HG03159 (cell line): ENCODE measurements around the gene SAP30BP.
"Not testable (repeated sequence)": the region's sequence is repeated elsewhere in the genome, so short reads cannot be mapped to it uniquely, and the experiment has no call there.

Source experiments
- ATAC-seq: cut with Tn5 transposase; IDR thresholded peaks from one replicate; pipeline ENCODE4 v1.9.1; 2021; ENCODE audit warnings: mild to moderate bottlenecking, moderate library complexity; ENCODE audit not compliant: unreplicated experiment

The SAP30BP gene

DNA sequence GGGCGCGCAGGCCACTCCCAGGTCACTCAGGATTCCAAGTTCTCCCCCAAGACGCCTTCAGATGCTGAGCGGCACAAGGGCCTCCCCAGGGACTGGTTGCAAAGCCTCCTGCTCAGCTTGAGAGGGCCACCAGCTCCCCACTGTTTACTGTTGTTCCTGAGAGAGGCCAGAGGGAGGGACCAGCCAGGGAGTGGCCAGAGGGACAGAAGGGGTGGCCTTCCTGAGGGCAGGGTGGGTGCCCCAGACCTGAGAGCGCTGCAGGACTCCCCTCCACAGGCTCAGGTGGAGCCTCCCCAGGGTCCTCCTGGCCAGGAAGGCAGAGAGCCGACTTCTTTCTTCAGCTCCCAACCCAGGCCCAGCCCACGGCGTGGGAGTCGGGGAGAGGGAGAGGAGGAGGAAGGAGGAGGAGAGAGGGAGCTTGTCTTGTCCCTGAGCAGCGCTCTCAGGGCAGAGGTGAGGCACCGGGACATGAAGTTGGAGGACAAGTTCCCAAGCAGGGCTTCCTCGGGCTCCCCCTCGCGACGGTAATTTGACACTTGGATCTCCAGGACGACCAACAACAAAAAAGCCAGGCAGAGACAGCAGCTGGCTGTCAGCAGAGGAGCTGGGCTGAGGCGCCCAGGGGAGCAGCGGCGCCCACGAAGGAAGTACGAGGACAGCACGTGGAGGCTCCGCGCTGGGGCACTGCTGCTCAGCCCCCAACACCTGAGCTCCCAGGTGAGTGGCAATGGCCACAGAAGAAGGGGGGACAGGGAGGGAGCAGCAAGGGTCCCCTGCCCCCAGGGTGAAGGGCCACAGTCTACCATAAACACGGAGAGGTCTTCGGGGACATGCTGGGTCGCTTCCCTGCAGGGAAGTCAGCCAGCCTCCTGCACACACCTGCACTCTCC is 33.4 kb upstream of the SAP30BP start:
- no peak for ATAC-seq

DNA sequence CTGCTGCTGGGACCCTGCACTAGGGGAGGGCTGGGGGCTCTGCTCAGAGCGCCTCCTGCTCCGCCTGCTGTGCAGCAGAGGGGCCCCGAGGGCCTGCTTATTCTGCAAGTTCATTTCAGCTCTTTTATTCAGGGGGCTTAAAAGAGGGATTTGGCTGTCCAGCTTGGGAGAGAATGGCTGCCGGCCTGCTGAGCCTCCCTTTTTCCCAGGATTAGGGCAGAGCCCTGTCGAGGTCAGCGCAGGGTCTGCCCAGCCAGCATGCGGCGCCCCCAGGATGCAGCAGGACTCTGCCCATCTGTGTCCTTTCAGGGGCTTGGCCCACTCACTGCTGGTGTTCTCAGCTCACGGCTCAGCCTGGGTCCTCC is 32.8 kb upstream of the SAP30BP start:
- ATAC-seq, result no peak

DNA sequence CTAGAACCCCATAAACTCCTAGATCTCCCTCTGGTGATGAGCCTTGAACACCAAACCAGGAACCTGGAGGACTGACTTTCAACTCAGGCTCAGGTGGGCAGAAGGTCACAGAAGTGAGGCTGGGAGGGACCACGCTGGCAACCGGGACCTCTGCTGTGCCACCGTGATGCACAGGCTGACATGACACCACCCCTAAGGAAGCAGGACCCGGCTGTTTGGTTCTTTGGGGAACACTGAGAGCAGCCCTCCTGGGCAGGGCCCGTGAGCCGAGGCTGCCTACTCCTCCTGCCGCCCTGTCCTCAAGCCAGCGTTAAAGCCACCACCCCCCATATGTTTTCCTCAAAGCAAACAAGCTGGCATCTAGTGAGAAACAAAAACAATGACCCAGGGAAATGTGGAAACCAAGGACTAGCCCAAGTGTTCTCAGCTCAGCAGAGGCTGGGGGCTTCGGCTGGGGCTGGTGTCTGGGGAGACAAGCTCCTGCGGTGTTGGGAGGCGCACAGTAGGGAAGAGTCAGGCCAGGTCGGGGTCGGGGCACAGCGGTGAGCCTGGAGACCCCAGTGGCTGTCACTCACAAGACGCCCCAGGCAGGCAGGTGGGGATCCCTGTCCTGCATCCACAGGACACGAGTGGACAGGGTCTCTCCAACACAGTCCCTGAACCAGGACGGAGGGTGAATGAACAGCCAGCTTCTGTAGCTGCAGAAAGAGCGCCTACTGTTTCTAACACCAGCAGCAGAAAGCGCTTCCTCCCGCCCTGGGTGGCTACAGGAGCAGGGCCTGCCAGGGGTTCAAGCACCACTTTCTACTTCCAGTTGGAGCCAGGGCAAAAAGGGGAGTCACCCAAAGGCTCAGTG is 32.2 kb upstream of the SAP30BP start:
- no peak for ATAC-seq

DNA sequence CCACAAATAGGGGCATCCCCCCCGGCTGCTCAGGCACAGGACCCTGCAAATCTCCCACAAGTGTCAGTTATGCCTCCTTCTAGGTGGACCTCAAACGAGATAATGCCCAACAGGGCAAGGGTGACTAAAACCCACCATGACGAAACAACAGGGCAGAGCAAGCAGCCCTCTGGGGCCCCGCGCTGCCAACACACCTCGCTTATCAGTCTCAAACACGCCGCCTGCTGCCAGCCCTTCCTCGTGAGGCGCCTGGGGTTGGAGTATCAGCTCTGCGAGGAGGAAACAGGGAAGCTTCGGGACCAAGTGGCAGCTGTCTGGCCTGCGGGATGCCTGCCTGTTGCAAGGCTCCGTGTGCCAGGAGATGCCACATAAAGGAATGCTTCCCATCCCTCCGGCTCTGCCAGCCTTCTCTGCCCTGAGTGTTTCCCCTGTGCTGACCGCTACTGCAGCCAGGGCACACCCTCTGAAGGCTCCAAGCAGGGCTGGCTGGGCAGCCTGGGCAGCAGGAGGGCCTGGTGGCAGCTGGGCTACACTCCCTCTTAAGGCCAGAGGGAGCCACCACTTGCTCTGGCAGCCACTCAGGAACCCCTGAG is 31.4 kb upstream of the SAP30BP start:
- ATAC-seq, result no peak

DNA sequence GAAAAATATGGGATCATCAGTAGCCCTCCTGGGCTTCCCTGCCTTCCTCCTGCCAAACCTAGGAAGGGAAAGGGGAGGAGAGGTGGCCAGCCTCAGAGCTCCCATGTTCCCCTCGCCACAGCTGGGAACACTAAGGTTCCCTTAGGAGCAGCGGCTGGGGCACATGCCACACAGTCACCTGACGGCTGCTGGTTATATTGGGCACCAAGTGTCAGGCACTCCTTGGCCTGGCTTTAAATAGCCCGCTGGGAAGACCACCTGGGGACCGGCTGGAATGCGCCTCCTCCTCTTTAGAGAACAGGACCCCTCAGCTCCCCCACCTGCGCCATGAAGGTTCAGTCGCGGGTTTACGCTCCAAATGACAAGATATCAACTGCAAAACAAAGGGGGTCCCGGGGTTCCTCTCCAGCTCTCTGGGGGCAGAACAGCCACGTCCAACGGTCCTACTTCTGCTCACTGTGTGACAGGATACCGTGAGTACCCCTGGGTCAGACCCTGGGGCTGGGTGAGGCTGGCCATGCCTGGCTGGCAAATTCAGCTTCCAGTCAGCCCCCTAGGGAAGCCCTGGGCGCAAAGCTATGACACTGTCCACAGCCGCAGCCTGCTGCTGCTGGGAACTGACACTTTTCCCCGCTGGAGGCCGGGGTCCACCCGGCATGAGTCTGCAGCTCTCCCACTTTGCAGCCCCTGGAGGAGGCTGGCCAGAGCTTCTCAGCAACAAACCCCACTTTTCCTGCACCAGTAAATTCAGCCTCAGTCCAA is 30.6 kb upstream of the SAP30BP start:
- ATAC-seq, result no peak

DNA sequence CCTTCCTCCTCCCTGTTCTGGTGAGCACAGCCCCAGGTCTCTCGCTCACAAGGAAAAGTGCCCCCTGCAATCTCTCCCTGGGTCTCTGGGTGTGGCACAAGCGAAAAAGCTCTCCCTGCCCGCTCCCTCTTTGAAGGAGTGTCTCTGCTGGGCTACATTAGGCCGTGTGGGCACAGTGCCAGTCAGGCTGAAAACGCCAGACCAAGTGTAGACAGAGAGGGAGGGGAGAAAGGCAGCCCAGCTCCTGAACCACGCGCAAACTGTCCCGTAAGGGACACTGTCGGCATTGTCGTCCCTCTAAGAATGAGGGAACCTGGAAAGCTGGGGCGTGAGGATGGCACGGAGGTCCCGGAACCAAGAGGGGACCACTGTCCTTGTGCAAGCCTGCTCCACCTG is 30.0 kb upstream of the SAP30BP start:
- no peak for ATAC-seq

DNA sequence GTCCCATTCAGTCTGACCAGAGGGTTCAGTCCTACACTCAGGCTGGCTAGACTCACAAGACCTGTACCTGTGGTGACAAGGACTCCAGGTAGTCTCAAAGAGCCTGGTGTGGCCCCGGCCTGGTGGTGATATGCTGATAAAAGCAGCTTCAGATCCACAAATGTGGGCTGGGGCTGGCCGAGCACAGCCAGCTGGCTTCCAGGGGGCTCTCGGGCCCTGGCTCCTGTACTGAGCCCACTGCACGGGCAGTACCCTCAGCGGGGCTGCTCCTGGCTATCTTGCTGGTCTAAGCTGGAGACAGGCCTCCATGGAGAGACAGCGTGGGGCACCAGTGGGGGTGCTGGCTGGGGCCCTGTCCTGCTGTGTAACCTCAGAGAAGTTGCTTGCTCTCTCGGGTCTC is 29.6 kb upstream of the SAP30BP start:
- ATAC-seq, result no peak

DNA sequence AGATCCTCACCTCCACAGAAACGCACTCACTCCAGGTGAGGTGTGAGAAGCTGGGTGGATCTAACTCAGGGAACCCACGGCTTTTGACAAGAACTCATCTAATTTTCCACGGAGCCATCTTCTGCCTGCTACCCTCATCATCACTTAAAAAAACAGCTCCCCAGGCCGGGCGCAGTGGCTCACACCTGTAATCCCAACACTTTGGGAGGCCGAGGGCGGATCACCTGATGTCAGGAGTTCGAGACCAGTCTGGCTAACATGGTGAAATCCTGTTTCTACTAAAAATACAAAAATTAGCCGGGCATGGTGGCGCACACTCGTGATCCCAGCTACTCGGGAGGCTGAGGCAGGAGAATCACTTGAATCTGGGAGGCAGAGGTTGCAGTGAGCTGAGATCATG is 29.1 kb upstream of the SAP30BP start:
- ATAC-seq, result not testable (repeated sequence)

DNA sequence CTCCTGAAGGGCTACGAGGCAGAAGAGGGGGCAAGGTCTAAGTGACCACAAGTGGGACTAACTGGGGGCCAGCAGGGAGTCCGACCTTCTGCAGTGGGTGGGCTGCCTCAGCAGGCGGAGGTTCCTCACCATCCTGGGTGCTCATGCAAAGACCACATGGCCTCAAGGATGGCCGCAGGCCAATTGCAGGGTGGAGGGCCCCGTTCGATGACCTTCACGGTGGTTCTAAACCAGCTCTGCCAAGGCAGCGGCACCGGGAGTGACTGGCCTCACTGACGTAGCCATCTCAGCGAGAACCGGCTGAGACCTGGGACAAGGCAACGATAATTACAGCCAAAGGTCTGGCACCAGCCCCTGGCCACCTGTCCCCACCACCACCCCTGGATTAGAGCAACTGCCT is 28.2 kb upstream of the SAP30BP start:
- ATAC-seq, result no peak

DNA sequence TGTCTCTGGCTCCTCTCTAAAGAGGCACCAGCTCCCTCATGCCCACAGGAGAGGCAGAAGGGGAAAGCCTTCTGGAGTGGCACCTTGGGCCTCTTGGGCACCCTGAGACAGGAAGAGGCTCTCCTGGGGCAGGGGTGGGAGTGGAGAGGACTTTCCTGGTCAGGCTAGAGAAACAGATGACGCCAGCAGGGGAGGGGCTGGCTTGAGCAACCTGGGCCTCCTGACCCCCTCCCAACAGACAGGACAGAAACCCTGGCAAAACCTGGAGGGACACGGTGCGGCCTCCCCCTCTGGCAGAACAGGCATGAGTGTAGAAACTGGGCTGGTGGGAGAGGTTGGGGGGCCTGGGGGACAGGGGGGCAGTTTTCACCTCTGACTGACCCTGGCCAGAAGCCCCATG is 27.8 kb upstream of the SAP30BP start:
- ATAC-seq, result no peak

DNA sequence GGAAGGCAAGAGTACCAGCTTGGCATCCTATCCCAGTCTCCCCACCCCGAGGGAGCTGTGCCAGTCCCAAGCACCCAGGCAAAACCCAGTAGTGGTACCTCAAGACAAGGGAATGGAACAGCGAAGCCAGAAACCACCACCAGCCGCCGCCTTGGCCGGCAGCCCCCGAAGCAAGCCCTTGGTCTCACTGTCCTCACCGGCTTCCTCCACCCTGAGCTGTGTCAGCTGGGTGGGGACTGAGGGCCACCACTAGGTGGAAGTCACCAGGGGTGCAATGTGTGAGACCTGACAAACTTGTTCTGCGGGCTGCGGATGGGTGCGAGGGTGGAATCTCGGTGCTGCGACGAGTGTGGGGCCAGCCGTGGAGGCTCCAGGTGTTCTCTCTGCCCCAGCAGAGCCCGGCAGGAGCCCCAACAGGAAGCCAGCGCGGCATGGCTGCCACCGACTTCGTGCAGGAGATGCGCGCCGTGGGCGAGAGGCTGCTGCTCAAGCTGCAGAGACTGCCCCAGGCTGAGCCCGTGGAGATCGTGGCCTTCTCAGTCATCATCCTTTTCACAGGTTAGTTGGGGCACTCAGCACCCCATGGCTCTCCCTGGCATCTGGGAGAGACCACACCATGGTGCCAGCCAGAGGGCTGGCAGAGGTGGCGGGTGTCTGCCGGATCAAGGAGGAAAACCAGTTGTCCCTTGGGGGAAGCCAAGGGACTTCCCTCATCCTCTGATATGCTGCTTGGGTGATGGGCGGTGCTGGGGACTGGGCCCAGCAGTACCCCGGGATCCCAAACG is 27.2 kb upstream of the SAP30BP start:
- no peak for ATAC-seq

DNA sequence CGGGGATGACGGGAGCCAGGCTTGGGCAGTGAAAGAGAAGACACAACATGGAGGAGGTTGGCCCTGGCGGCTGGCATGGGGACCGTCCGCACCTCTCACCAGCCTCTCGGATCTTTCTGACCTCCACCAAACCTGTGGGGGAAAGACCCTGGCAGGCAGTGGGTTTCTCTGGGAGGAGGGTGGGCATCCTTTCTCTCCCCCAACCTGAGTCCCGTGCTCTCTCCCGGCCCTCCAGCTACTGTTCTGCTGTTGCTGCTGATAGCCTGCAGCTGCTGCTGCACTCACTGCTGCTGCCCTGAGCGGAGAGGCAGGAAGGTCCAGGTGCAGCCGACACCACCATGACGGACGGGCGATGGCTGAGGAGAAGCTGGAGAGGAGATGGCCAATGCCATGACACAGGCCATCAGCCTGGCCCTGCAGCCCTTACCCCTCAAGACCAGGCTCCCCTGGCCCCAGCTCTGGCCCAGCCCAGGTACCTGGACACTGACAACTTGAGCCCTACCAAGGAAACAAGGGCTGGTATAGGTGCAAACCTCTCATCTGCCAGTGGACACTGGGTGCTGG is 26.5 kb upstream of the SAP30BP start:
- no peak for ATAC-seq

DNA sequence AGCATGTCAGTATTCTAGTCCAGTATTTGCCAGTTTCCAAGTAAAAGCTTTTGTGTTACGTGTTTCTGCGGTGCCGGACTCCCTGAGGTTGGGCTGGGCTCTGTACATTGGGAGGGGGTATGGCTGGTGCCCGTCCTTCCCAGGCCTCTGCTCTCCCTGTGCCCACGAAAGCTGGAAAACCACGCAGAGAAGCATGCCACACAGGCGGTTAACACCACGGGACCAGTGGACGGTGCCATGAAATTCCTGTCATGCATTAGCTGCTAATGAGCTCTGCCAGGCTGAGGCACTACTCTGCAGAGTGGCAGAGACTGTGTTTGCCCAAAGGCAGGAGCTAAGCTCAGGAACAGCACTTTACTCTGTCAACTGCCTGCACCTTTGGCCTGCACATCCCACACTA is 25.8 kb upstream of the SAP30BP start:
- no peak for ATAC-seq

DNA sequence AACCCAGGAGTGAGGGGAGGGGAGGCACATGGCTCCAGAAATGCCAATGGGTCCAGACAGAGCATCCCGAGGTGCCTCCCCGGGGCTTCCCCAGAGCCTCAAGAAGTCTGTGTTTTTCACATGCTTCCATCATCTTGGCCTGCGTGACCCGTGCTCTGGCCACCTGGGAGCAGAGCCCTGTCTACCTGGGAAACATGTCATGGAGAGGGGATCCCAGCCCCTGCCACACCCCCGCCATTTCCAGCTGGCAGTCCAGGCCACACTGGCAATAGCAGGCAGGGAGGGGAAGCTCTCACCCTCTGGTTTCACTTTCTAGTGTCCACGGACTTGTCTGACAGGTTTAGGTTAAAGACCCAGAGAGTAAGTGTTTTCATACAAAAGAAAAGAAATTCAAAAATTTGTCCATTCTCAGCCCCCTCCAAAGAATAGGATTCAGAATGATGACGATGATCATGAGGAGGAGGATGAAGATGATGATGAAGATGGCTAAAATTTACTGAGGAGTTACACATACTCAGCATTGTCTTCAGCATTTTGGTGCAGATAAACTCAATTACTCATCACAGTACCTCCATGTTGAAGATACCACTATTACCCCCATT is 24.9 kb upstream of the SAP30BP start:
- no peak for ATAC-seq

DNA sequence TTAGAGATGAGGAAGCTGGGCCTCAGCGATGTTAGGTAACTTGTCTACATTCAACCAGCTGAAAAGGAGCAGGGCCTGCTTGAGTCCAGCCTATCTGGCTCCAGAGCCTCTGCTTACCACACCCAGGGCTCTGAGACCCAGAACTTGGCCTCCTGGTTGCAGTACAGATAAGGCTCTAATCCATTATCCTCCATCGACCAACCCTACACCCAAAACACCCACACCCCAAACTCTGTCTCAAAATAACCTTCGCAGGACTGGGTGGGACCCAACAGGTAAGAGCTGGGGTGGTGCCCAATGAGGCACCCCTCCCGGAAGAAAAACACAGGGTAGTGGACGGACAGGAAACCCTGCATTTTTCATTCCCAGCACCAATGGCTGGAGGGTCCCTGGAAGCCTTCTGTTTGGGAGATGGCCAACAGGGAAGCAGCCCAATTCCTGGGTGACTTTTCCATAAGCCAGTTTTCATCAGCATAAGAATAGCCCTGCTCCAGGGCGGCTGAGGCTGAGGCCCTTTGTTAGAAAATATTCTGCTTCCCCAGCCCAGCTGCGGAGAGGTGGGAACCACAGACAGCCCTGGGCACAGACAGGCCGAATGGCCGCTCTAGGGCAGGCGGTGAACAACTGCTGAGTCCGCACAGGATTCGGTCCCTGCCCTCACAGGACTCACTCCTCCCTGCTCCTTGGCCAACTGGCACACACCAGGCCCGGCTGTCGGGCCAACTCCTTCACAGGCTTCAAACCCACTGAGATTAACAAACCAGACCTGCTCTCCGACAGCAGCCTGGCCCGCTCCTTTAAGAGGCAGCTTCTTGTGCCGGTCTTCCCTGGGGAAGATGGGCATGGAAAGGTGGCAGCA is 24.1 kb upstream of the SAP30BP start:
- no peak for ATAC-seq

DNA sequence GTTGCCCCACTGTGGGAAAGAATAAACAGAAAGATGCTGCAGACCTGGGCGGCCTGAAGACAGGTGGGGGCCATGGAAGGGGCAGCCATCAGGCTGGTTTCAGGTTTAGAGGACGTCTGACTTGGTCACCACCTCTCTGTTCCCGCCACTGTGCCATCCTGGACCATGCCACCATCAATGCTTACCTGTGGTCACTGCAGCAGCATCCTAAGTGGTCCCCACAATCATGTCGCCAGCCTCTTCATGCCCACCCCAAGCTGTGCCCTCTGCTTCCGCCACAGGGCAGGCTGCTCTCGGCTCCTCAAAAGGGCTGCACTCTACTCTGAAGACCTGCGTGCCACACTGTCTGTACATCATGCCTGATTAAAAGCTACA is 23.5 kb upstream of the SAP30BP start:
- ATAC-seq, result no peak

DNA sequence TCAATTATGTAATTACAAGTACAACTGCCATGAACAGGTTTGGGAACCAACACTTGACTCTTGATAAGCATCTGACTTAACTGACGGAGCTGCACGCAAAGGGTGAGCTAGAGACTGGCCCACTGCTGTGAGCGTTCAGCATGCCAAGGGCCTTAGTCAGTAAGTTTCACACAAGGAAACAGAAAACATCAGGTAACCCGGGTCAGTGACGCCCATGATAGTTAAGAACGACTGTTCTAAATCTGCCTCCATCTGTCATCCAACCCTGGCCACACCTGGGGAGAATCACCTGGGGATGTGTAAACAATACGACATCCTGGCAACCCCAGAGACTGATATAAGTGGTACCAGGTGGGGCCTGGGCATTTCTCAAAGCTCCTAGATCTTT is 21.6 kb upstream of the SAP30BP start:
- ATAC-seq, result no peak

DNA sequence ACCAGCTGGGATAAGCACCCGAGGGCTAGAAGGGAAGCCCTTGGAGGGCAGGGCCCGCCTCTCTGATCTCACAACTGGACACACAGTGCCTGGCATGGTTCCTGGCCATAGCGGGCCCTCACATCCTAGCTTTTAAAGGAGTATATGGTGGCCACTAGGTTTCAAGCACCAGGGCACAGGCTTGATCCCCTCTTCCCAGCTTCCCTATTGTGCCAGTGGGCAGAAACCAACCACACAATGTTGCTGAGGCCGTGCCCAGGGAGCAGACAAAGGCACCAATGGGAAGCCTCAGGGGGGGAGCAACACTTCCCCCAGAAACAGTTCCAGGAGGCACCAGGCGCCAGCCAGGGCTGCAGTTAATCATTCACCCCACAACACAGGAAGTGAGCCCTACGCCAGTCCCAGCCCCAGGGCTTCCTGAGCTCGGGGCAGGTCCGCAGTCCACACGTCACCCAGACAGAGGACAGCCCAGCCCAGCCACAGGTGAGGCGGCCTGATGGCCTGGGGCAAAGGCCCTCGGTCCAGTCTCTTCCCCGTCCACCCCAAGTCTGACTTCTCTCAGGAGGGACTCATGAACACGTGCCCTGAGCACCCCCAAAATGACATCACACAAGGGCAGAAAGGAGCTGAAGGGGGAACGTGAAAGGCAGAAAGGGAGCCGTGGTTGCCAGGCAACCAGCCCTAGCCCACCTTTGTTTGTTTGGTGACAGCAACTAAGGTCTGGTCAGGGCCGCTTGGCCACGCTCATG is 21.1 kb upstream of the SAP30BP start:
- peak; percentile 89 for ATAC-seq
